Measurements from ENCODE around the gene CPM.

- TF ChIP-seq EZH2phosphoT487 (IDR thresholded peaks at IDR 0.05; ENCODE audit: borderline replicate concordance, low read depth, low read length) (no peak), CTCF (conservative IDR thresholded peaks at IDR 0.05; ENCODE audit: low read length) (no peak)
Measured at GRCh38 chr12:68932961-68933893, at the start of gene CPM.
